ENCODE results near the gene SH3BGRL3. TPM values are rescaled to one million over a fixed set of nuclear protein-coding genes. Genes with fewer than 3 reads are reported as not detected.

The SH3BGRL3 gene
- total RNA-seq, 1 donor from 2014 or later, result 100 TPM

DNA sequence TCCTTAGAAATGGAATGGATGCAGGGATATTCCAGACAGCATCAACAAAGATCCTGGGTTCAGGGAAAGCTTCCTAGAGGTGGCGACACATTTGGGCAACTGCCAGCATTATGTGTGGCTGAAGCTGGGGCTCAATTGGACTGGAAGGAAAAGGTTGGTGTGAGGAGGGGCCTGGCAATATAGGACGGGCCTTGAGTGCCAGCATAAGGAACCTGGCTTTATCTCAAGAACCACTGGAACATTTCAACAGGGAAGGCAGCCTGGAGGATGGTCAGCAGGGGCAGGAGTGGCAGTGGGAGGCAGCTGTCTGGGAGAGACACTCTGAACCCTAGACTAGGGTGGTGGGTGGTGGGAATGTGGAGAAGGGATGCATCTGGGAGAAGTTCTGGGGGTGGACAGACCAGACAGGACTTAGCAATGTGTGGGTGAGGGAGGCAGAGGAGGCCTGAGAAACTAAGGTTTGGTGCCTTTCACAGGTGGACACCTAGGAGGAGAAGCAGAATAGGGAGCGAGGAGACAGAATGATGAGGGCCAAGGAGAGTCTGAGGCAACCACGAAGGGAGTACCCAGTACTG, 3.5 kb downstream of the SH3BGRL3 start:
- Mint-ChIP-seq H3K4me1 (peaks cover 62% of the 10 kb centered on the region), H3K9me3 (no peaks in the 10 kb centered on the region), H3K27ac (ENCODE audit: unreplicated experiment) (no peak overlapping the region), H3K36me3 (ENCODE audit: low read depth) (peaks cover 6% of the 10 kb centered on the region), H3K4me3 (peak overlapping the region; percentile 55), H3K27me3 (ENCODE audit: low read depth) (peaks cover 5% of the 10 kb centered on the region)
- TF ChIP-seq, protein P1, sequence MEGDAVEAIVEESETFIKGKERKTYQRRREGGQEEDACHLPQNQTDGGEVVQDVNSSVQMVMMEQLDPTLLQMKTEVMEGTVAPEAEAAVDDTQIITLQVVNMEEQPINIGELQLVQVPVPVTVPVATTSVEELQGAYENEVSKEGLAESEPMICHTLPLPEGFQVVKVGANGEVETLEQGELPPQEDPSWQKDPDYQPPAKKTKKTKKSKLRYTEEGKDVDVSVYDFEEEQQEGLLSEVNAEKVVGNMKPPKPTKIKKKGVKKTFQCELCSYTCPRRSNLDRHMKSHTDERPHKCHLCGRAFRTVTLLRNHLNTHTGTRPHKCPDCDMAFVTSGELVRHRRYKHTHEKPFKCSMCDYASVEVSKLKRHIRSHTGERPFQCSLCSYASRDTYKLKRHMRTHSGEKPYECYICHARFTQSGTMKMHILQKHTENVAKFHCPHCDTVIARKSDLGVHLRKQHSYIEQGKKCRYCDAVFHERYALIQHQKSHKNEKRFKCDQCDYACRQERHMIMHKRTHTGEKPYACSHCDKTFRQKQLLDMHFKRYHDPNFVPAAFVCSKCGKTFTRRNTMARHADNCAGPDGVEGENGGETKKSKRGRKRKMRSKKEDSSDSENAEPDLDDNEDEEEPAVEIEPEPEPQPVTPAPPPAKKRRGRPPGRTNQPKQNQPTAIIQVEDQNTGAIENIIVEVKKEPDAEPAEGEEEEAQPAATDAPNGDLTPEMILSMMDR (conservative IDR thresholded peaks at IDR 0.05), result no peak
- DNase-seq (ENCODE audit: low read depth, low spot score), result no peak

DNA sequence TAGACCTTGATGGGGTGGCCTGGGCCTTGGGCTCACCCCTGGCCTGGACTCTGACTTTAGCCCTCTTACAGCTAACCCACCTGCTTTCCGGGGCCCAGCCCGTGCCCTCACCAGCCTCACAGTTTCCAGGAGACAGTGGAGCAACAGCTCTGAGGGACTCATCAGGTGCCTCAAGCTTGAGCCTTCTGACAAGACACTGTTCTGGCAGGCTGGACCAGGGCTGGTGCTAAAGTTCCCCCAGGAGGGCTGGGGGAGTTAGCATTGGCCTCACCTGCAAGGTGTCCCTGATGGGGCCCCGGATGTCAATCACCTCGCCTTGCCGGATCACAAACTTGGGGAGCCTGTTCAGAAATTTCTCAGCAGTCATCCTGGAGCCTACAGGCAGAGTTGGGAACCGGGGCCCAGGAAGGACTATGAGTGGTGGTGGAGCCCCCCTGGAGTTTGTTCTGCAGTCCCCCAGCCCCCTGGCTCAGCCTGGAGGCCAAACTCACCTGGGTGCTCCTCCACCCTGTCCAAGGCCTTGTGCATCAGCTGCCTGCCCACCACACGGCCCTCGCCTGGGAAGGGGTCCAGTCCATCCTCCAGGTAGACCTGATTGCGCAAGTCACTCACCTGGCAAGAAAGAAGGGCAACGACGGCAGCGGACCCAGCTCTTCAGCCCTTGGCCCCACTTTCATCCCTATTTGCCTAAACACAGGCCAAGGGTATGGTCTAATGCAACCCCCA, 4.1 kb downstream of the SH3BGRL3 start:
- TF ChIP-seq, protein P1 (conservative IDR thresholded peaks at IDR 0.05), result no peak
- no peak overlapping the region for H3K27ac Mint-ChIP-seq (ENCODE audit: unreplicated experiment)
- H3K4me1 Mint-ChIP-seq, result peaks cover 63% of the 10 kb centered on the region

DNA sequence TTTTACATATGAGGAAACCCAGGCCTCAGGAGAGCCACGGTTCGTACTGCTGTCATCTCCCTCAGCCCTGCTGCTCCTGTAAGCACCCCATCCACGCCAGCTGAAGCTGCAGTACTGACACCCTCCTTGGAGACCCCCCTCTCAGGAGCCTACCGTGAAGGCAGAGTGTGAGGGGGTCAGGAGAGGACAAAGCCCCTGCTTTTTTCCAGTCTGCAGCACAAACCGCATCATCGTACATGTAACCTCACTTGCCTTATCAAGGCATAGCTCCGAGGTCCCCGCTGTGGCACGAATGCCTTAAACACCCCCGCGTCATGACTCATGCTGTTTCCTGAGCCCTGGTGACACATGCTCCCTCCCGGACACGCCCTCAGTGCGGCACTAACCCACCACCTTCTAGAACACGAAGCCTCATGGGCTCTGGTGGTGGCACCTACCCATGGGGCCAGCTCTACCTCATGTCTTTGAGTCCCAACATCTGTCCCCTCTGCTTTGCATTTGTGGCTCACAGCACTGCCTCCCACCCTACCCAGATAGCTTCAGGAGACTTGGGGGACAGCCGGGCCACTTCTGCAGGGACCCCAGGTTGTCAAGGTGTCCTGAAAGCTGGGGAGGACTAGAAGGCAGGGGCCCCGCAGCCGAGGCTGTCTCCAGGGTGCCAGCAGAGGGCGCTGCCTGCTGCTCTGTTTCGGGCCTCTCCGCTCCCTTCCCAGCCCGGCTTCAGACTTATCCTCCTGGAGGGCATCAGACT, 4.9 kb downstream of the SH3BGRL3 start:
- peak; percentile 76 for DNase-seq (ENCODE audit: low read depth, low spot score)
- Mint-ChIP-seq H3K36me3 (ENCODE audit: low read depth) (peaks cover 4% of the 10 kb centered on the region), H3K4me3 (peak overlapping the region; percentile 78), H3K9me3 (no peaks in the 10 kb centered on the region), H3K27ac (ENCODE audit: unreplicated experiment) (peak overlapping the region; percentile 92), H3K27me3 (ENCODE audit: low read depth) (peaks cover 5% of the 10 kb centered on the region), H3K4me1 (peaks cover 61% of the 10 kb centered on the region)
- TF ChIP-seq, protein P1 (conservative IDR thresholded peaks at IDR 0.05), result peak; percentile 84

More for the DNA sequence above, 4.1 kb downstream of the SH3BGRL3 start:
- peaks cover 4% of the 10 kb centered on the region for H3K36me3 Mint-ChIP-seq (ENCODE audit: low read depth)
- no peak for DNase-seq (ENCODE audit: low read depth, low spot score)
- peak overlapping the region; percentile 78 for H3K4me3 Mint-ChIP-seq
- H3K27me3 Mint-ChIP-seq (ENCODE audit: low read depth), result peaks cover 5% of the 10 kb centered on the region
- H3K9me3 Mint-ChIP-seq, result no peaks in the 10 kb centered on the region

DNA sequence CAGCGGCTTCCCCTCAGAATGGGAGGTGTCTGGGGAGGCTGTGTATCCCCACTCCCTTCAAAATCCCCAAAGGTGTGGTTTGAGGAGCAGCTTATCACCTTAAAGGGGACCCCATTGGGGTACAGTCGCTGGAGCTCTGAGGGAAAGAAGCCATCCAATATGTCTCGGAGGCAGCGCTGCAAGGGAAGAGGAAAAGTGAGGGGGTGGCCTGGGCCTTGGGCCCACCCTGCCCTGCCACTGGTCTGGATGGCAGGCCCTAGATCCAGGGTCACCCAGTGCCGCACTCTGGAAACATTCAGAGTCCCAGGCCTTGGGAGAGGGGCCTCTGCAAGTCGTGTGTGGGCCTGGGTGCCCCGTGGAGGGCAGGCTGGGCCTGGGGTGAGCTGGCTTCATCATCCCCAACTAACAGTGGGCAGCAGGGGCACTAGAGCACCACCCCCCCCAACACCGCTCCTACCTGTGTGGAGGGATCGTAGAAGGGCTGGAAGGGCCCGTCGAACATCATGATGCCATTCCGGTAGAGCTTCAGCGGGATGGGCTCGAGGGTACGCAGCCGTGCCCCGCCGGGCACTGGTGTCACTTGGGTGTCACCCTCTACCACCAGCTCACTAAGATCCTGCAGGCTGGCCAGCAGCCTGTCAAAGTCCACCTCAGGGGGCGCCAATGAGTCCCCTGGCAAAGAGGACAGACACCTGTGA, 5.6 kb downstream of the SH3BGRL3 start:
- TF ChIP-seq, protein P1 (conservative IDR thresholded peaks at IDR 0.05), result peak; percentile 55

DNA sequence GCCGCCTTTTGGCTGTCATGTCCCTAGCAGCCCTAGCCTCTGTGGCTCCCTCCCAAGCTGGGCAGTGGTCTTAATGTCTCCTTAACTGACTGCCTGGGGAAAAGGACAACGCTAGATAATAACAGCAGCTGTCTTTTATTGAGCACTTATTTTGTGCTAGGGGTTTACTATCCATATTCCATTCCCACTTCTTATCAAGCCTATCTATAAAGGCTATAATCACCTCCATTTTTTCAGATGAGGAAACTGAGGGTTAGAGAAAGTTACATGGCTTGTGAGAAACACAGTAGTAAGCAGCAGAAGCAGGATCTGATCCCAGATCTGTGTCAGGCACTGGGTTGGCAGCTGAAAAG, 6.2 kb downstream of the SH3BGRL3 start:
- DNase-seq (ENCODE audit: low read depth, low spot score), result no peak
- H3K27me3 Mint-ChIP-seq (ENCODE audit: low read depth), result peaks cover 4% of the 10 kb centered on the region
- TF ChIP-seq, protein P1 (conservative IDR thresholded peaks at IDR 0.05), result no peak
- no peak overlapping the region for H3K27ac Mint-ChIP-seq (ENCODE audit: unreplicated experiment)
- H3K9me3 Mint-ChIP-seq, result no peaks in the 10 kb centered on the region
- peaks cover 2% of the 10 kb centered on the region for H3K36me3 Mint-ChIP-seq (ENCODE audit: low read depth)
- H3K4me3 Mint-ChIP-seq, result peak overlapping the region; percentile 19
- peaks cover 67% of the 10 kb centered on the region for H3K4me1 Mint-ChIP-seq

More for the DNA sequence above, 5.6 kb downstream of the SH3BGRL3 start:
- Mint-ChIP-seq H3K4me3 (peak overlapping the region; percentile 78), H3K36me3 (ENCODE audit: low read depth) (peaks cover 4% of the 10 kb centered on the region), H3K4me1 (peaks cover 66% of the 10 kb centered on the region), H3K27ac (ENCODE audit: unreplicated experiment) (no peak overlapping the region), H3K27me3 (ENCODE audit: low read depth) (peaks cover 5% of the 10 kb centered on the region), H3K9me3 (no peaks in the 10 kb centered on the region)
- peak; percentile 56 for DNase-seq (ENCODE audit: low read depth, low spot score)

Measured in neural crest cell (in vitro differentiated cells).